ENCODE results near the gene LIN54.
"Not testable (repeated sequence)": the region's sequence is repeated elsewhere in the genome, so short reads cannot be mapped to it uniquely, and the experiment has no call there.

LIN54 gene

GRCh38 chr4:82921795-82922194 lies 88.8 kb downstream of the LIN54 start:
- H3K27me3 ChIP-seq (replicated peaks): no peaks in the 10 kb centered on the region
- in situ Hi-C loops (cut with HindIII; ENCODE audit: low pct_ligation_motif_present, low sequenced_read_pairs): no loop called here
- TF ChIP-seq CTCF (IDR thresholded peaks at IDR 0.05; ENCODE audit: low read depth, low read length, missing control alignments): no peak
- no peak for DNase-seq
- no peak overlapping the region for H3K27ac ChIP-seq
- H3K4me3 ChIP-seq (ENCODE audit: low read depth, low read length): no peak overlapping the region
- H3K36me3 ChIP-seq (replicated peaks): no peaks in the 10 kb centered on the region

- in situ Hi-C loops (cut with HindIII; ENCODE audit: low pct_ligation_motif_present, low sequenced_read_pairs): no loop called here
- no peak for TF ChIP-seq CTCF (IDR thresholded peaks at IDR 0.05; ENCODE audit: low read depth, low read length, missing control alignments)
- Histone ChIP-seq H3K27ac (no peak overlapping the region), H3K36me3 (replicated peaks) (no peaks in the 10 kb centered on the region), H3K27me3 (replicated peaks) (no peaks in the 10 kb centered on the region), H3K4me3 (ENCODE audit: low read depth, low read length) (no peak overlapping the region)
- DNase-seq: no peak
Measured at GRCh38 chr4:82919386-82919785, 91.2 kb downstream of the LIN54 start.

- Histone ChIP-seq H3K4me3 (ENCODE audit: low read depth, low read length) (no peak overlapping the region), H3K27ac (no peak overlapping the region), H3K27me3 (replicated peaks) (no peaks in the 10 kb centered on the region), H3K36me3 (replicated peaks) (no peaks in the 10 kb centered on the region)
- no peak for DNase-seq
- in situ Hi-C loops (cut with HindIII; ENCODE audit: low pct_ligation_motif_present, low sequenced_read_pairs): no loop called here
- no peak for TF ChIP-seq CTCF (IDR thresholded peaks at IDR 0.05; ENCODE audit: low read depth, low read length, missing control alignments)
Measured at GRCh38 chr4:82918091-82918490, 92.5 kb downstream of the LIN54 start.

GRCh38 chr4:82913968-82914367 lies 96.7 kb downstream of the LIN54 start:
- H3K27ac ChIP-seq; H3K27me3 ChIP-seq (replicated peaks); H3K4me3 ChIP-seq (ENCODE audit: low read depth, low read length); in situ Hi-C loops (cut with HindIII; ENCODE audit: low pct_ligation_motif_present, low sequenced_read_pairs); DNase-seq; H3K36me3 ChIP-seq (replicated peaks): not testable (repeated sequence)

- no peak for DNase-seq
- no peaks in the 10 kb centered on the region for H3K36me3 ChIP-seq (replicated peaks)
- H3K27ac ChIP-seq: no peak overlapping the region
- H3K4me3 ChIP-seq (ENCODE audit: low read depth, low read length): no peak overlapping the region
- no peaks in the 10 kb centered on the region for H3K27me3 ChIP-seq (replicated peaks)
- no peak for TF ChIP-seq CTCF (IDR thresholded peaks at IDR 0.05; ENCODE audit: low read depth, low read length, missing control alignments)
- in situ Hi-C loops (cut with HindIII; ENCODE audit: low pct_ligation_motif_present, low sequenced_read_pairs): no loop called here
Measured at GRCh38 chr4:82913305-82913704, 97.3 kb downstream of the LIN54 start.

- in situ Hi-C loops (cut with HindIII; ENCODE audit: low pct_ligation_motif_present, low sequenced_read_pairs): no loop called here
- Histone ChIP-seq H3K27me3 (replicated peaks) (no peaks in the 10 kb centered on the region), H3K36me3 (replicated peaks) (no peaks in the 10 kb centered on the region), H3K4me3 (ENCODE audit: low read depth, low read length) (no peak overlapping the region), H3K27ac (no peak overlapping the region)
- no peak for TF ChIP-seq CTCF (IDR thresholded peaks at IDR 0.05; ENCODE audit: low read depth, low read length, missing control alignments)
- DNase-seq: no peak
Measured at GRCh38 chr4:82909326-82909725, 101.3 kb downstream of the LIN54 start.

All from brain microvascular endothelial cell (primary cell).